Measurements from ENCODE around the gene SULT4A1. TPM values are rescaled to one million over a fixed set of nuclear protein-coding genes. Genes with fewer than 3 reads are reported as not detected.

The SULT4A1 gene
- total and polyA plus RNA-seq, 2 experiments from 2014 or later: 4.7 to 5.2 TPM

- Histone ChIP-seq H3K27ac (ENCODE audit: low read depth) (no peak overlapping the region), H3K4me2 (no peak overlapping the region), H3K4me3 (no peak overlapping the region), H4K20me1 (replicated peaks; ENCODE audit: insufficient read depth) (peaks cover 3% of the 10 kb centered on the region), H3F3A (replicated peaks; ENCODE audit: low read depth) (no peaks in the 10 kb centered on the region), H3K9me2 (ENCODE audit: insufficient read depth) (no peaks in the 10 kb centered on the region), H3K4me1 (ENCODE audit: insufficient read depth) (no peaks in the 10 kb centered on the region), H3K79me2 (replicated peaks; ENCODE audit: insufficient read depth) (peaks cover 65% of the 10 kb centered on the region), H2AFZ (no peak overlapping the region), H3K36me3 (ENCODE audit: insufficient read depth) (no peaks in the 10 kb centered on the region), H3K27me3 (ENCODE audit: insufficient read depth) (no peaks in the 10 kb centered on the region)
- H3K9me3 Mint-ChIP-seq: no peaks in the 10 kb centered on the region; the same call in 2 of the 3 replicates
- no peaks in the 10 kb centered on the region; the same call in 2 of the 3 replicates for H3K36me3 Mint-ChIP-seq (ENCODE audit: low read depth)
- DNase-seq (ENCODE audit: low spot score): no peak
- peak overlapping the region; percentile 77; the same call in 1 of the 2 replicates for H3K27ac Mint-ChIP-seq
- no peak overlapping the region for H3K4me3 Mint-ChIP-seq
- no peak; the same call in 2 of the 3 replicates for ATAC-seq
- TF ChIP-seq JUNB (IDR thresholded peaks at IDR 0.05; ENCODE audit: unreplicated experiment) (no peak), REST (IDR thresholded peaks at IDR 0.05; ENCODE audit: unreplicated experiment) (no peak), EZH2 (IDR thresholded peaks at IDR 0.05; ENCODE audit: low read depth, unreplicated experiment) (no peak), CREB1 (CRISPR knock-in tag; IDR thresholded peaks at IDR 0.05; ENCODE audit: low read depth) (no peak), ZNF331 (CRISPR knock-in tag; IDR thresholded peaks at IDR 0.05; ENCODE audit: low read depth) (no peak), ETS1 (IDR thresholded peaks at IDR 0.05) (no peak), ZNF462 (CRISPR knock-in tag; IDR thresholded peaks at IDR 0.05) (no peak), CTCF (conservative IDR thresholded peaks at IDR 0.05; ENCODE audit: low read depth in 2 of 2) (no peak), ZNF114 (CRISPR knock-in tag; IDR thresholded peaks at IDR 0.05) (no peak), EZH2phosphoT487 (IDR thresholded peaks at IDR 0.05; ENCODE audit: unreplicated experiment) (no peak), NANOG (IDR thresholded peaks at IDR 0.05; ENCODE audit: borderline replicate concordance) (no peak)
- peaks cover 11% of the 10 kb centered on the region for H3K27me3 Mint-ChIP-seq (ENCODE audit: insufficient read depth, low read depth, poor library complexity)
- H3K4me1 Mint-ChIP-seq: peaks cover 33% of the 10 kb centered on the region
Observed at GRCh38 chr22:43844560-43845545, 17.5 kb downstream of the SULT4A1 start.

All from GM23338 (cell line).